Subcutaneous adipose tissue (tissue), 4 donors: ENCODE measurements around the gene CAMK2G. TPM values are rescaled to one million over a fixed set of nuclear protein-coding genes. Genes with fewer than 3 reads are reported as not detected.

Experiments used
- CTCF ChIP-seq: fragments of 450-650 bp; IDR thresholded peaks from one replicate; pipeline ENCODE4 v1.5.1; 2016; ENCODE audit warnings: low read depth, mild to moderate bottlenecking, control low read depth, antibody characterized with exemption, moderate library complexity
- total RNA-seq, 4 donors: library from RNA; depleted of rRNA; stranded (reverse); fragments of >200 nt; gene quantifications; one replicate each; pipeline ENCODE4 v1.1.0, GENCODE V29; 2016

Gene CAMK2G
- total RNA-seq = 10 to 100 TPM; 13.2 to 43.9 (median 23.6) TPM

GRCh38 chr10:73874267-73875138, at the start of gene CAMK2G:
Gene CAMK2G (minus strand): TSS chr10:73874555. CDS start chr10:73874461, 94 bp downstream.
- no peak for TF ChIP-seq CTCF

- no peak for TF ChIP-seq CTCF
Measured at GRCh38 chr10:73922864-73923133, 48.4 kb upstream of the CAMK2G start.

- no peak for TF ChIP-seq CTCF
Measured at GRCh38 chr10:73922007-73922863, 47.9 kb upstream of the CAMK2G start.

- TF ChIP-seq CTCF = no peak
Measured at GRCh38 chr10:73920089-73920488, 45.7 kb upstream of the CAMK2G start.

GRCh38 chr10:73917566-73918305, 43.4 kb upstream of the CAMK2G start:
- TF ChIP-seq CTCF = no peak

- no peak for TF ChIP-seq CTCF
Measured at GRCh38 chr10:73916761-73917470, 42.6 kb upstream of the CAMK2G start.
